Tibial nerve (tissue), 3 donors: ENCODE data around the gene COL8A1.

Source experiments
- POLR2A ChIP-seq, 2 donors: fragments of 450-650 bp; IDR thresholded peaks; one replicate each; pipeline ENCODE4 v1.6.1; 2017; ENCODE audit warnings: antibody characterized with exemption in 2 of 2, mild to moderate bottlenecking in 2 of 2, moderate library complexity in 2 of 2
- TF ChIP-seq, protein P1 (sequence below), 5 experiments: fragments of 200-600 bp in 3 of 5; fragments of 450-650 bp in 2 of 5; sonication (generic) in 3 of 5; IDR thresholded peaks; one replicate each; pipeline ENCODE4 v1.5.1; 2016 to 2019; ENCODE audit warnings: antibody characterized with exemption in 5 of 5, mild to moderate bottlenecking in 3 of 5, moderate library complexity in 2 of 5

DNA sequence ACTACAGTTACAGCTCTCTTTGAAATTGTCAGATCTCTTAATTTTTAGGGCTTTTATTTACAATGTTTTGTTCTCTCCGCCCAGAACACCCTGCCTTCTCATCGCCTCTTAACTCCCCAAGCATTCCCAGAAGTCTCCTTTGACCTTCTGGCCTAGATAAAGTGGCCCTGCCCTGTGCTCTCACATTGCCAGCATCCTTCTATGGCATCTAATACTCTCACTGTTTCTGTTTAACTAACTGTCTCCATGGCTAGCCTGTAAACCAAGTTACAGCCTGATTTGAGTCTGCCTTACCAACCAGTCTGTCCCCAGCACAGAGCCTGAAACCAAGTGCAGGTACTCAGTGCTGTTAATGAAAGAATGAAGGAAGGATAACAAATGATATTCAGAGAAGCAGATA is 19.9 kb downstream of the COL8A1 start:
- TF ChIP-seq, protein P1, sequence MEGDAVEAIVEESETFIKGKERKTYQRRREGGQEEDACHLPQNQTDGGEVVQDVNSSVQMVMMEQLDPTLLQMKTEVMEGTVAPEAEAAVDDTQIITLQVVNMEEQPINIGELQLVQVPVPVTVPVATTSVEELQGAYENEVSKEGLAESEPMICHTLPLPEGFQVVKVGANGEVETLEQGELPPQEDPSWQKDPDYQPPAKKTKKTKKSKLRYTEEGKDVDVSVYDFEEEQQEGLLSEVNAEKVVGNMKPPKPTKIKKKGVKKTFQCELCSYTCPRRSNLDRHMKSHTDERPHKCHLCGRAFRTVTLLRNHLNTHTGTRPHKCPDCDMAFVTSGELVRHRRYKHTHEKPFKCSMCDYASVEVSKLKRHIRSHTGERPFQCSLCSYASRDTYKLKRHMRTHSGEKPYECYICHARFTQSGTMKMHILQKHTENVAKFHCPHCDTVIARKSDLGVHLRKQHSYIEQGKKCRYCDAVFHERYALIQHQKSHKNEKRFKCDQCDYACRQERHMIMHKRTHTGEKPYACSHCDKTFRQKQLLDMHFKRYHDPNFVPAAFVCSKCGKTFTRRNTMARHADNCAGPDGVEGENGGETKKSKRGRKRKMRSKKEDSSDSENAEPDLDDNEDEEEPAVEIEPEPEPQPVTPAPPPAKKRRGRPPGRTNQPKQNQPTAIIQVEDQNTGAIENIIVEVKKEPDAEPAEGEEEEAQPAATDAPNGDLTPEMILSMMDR (IDR thresholded peaks at IDR 0.05): no peak
- no peak for TF ChIP-seq POLR2A (IDR thresholded peaks at IDR 0.05)
